HS-5 (cell line): ENCODE measurements around the gene SIGLEC11.
"Not testable (repeated sequence)": the region's sequence is repeated elsewhere in the genome, so short reads cannot be mapped to it uniquely, and the experiment has no call there.

Experiments used
- DNase-seq: peaks from one replicate; pipeline ENCODE4 v3.0.0-alpha.2; 2012; ENCODE audit warnings: low read depth

Gene SIGLEC11

DNA sequence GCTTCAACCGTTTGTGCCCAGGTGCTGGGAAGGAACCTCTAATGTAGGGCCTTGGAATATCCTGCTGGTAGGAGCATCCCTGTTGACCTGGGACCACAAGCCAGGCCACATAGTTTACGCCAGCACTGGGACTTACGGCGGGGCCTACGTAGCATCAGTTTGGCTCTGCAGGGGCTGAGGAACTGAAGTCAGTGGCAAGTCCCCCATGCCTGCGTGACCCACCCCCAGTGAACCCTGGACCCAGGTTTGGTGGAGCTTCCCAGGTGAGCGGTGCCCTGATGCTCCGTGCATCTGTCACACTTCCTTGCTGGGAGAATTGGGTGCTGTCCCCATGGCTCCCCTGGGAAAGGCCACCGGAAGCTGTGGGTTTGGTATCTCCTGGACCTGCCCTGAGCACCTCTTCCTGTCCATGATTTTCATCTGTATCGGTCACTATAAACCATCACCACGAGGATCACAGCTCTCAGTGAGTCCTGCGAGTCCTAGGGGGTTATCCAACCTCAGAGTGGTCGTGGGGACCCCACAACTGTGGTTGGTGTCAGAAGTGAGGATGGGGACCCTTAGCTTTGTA is 9.9 kb downstream of the SIGLEC11 start:
- DNase-seq: no peak

DNA sequence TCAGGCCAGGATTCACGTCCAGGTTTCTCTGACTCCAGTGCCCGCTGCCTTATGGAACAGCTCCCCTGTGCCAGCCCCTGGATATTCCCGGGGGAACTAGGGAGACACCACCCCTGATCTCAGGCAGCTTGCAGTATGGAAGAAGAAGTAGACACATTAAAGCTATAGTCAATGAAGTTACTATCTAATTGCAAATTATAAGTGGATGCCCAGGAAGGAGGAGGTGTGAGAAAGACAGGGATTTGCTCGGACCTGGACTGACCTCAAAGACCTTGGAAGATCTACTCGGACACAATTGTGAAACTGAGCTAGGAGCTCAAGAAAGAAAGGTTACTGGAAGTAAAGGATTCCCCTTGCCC is 10.4 kb downstream of the SIGLEC11 start:
- DNase-seq: no peak

DNA sequence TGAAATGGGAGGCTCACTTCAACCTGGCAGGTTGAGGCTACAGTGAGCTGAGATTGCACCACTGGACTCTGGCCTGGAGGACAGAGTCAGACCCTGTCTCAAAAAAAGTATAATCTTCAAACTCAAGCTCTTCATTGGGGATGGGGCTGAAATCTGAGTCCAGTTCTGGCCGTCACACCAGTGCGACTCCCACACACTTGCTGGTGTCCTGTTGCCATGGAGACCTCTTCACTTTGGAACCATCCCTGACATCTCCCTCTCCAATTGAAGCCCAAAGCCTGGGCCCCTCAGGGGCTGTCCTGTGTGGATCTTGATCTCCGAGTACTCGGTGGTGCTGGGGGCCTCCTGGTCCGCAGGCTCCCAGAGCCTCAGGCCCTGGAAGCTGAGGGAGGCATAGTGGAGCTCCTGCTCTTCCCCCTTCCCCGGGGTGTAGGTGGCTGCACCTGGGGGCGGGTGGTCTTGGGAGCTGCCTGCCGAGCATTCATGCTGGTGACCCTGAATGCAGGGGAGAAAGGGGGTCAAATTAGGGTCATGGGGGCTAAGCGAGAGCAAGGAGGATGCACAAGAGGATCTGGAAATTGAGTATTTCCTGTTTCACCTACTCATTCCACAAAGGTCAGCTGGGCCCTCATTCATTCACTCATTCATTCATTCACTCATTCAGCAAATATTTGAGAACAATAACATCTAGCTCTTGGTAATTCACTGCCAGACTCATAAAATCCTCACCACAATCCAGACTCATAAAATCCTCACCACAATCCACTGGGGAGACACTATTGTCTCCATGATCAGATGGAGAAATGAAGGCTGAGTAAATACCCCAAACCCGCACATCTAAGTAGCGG is 11.0 kb downstream of the SIGLEC11 start:
- no peak for DNase-seq

DNA sequence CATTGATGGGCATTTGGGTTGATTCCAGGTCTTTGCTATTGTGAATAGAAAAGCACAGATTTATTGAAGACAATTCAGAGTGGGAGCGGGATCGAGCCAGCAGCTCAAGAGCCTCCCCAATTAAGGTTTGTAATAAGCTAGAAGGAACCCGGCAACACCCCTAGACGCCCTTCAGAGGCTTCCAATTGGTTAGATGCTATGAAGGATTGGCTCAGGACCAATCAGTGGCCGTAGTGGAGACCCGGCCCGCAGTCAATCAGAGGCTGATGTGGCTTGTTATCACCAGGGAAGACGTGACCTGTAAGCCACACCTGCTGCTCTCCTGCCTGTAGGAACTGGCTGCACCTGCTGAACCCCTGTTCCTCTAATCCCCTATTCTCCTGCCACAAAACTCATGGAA is 14.6 kb downstream of the SIGLEC11 start:
- no peak for DNase-seq

DNA sequence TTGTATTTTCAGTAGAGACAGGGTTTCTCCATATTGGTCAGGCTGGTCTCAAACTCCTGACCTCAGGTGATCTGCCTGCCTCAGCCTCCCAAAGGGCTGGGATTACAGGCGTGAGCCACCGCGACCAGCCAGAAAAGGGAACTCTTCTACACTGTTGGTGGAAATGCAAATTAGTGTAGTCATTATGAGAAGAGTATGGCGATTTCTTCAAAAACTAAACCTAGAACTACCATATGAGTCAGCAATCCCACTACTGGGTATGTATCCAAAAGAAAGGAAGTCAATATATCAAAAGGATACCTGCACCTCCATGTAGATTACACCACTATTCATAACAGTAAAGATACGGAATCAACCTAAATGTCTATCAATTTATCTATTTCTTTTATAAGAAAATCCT is 16.4 kb downstream of the SIGLEC11 start:
- DNase-seq: not testable (repeated sequence)

DNA sequence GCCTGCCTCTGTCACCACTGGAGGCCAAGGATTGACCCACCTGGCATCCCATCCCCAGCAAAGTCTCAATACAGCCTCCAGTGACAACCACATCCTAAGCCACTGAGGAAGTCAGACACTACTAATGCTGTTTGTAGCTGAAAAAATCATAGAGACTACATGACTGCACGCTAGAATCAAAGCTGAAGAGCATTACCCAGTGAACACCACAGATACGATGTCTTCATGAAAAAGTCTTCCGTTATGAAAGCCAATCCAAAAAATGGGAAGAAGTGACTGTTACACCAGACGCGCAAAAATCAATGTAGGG is 20.5 kb downstream of the SIGLEC11 start:
- no peak for DNase-seq

DNA sequence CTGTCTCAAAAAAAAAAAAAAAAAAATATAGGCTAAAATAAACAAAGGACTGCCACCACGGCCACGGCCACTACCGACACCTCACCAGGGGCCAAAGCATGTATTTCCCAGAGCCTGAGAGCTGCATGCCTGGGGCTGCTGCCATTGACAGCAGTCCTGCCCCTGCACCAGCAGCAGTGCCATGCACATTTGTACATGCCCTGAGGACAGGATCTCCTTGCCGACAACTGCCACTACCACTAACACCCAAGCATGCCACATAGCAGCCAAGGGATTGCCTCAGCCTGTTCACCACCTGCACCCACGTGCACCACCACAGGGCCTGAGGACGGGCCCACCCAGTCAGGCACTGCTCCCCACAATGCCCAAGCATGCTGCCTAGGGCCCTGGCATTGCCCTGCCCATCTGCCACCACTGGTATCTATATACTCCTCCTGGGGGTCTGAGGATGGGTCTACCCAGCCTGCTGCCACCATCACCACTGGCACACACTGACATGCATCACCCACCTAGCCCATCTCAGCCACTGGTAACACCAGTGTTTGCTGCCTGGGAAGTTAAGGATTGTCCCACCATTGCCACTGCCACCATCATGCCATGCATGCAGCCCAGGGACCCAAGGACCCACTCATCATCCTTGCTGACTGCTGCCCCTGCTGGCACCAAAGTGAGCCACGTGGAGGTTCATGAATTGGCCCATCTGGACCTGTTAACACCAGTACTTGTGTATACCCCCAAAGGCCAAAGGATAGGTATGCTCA is 21.1 kb downstream of the SIGLEC11 start:
- DNase-seq: no peak

DNA sequence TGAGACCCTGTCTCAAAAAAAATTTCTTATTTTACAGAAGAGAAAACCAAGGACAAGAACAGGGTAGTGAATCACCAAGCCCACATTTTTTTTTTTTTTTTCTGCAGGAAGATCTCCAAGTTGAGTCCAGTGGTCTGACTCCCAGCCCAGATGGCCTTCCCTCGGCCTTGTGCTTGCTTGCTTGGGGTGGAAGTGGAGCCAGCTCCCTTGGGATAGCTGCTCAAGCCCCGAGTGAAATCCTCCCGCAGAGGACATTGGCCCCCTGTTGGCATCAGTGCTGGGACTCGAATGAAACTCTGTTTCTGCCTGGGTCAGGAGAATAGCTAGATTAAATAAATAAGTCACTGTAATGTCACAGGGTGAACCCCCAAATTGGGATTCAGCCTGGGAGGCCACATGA is 22.3 kb downstream of the SIGLEC11 start:
- DNase-seq: no peak

DNA sequence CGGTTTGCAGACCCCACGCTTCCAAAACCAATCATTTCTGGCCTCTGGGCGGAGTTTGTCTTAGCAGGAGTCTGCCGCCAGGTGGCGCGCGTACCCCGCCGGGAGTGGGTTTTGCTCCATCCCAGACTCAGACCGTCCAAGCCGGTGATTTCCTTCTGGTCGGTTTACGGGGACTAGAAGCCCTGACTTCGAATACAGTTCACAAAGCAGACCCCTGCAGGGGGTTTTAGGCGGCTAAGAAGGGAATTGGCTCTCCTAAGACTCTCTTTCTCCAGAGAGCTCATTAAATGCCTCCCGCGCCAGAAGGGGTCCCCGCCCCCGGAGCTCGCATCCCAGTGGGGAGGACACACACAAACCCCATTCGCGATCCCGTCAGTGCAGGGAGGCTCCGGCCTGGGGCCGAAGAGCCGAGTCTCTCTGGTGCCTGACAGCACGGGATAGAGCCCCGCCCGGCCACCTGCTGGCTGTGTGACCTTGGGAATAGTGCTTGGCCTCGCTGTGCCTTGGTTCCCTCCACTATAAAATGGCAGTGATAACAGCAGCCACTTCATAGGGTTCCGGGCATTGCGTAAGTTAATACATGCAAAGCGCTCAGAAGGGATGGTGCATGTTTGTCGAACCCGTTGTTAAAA is 23.1 kb downstream of the SIGLEC11 start:
- peak; percentile 48 for DNase-seq

DNA sequence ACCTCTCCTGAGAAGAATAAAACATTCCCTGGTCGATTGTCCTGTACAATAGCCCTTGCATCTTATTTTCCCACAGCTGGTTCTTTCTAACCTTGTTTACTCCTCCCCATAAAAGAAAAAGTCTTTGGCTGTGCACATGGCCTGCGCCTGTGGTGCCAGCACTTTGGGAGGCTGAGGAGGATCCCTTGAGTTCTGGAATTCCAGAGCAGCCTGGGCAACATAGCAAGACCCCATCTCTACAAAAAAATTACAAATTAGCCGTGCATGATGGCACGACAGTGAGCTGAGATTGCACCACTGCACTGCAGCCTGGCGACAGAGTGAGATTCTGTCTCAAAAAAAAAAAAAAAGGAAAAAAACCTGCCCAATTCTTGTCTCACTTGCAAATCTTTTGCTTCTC is 24.4 kb downstream of the SIGLEC11 start:
- no peak for DNase-seq

DNA sequence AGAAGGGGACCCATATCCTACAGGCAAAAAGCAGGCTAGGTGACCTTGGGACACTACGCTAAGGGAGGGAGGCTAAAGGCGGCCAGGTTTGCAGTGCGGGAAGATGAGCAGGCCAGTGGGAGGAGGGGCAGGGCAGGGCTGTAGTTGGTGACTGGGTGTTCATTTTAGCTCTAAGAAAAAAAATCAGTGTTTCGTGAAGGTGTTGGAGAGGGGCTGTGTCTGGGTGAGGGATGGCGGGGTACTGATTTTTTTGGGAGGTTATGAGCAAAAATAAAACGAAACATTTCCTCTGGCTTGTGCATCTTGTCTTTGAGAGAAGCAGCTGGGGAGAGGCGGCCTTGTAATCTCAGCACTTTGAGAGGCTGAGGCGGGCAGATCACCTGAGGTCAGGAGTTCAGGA is 27.3 kb downstream of the SIGLEC11 start:
- no peak for DNase-seq

DNA sequence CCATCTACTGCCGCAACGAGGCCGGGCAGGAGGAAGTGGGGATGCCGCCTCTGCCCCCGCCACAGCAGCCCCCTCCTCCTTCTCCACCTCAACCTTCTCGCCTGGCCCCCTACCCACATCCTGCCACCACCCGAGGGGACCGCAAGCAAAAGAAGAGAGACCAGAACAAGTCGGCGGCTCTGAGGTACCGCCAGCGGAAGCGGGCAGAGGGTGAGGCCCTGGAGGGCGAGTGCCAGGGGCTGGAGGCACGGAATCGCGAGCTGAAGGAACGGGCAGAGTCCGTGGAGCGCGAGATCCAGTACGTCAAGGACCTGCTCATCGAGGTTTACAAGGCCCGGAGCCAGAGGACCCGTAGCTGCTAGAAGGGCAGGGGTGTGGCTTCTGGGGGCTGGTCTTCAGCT is 28.2 kb downstream of the SIGLEC11 start:
- no peak for DNase-seq

DNA sequence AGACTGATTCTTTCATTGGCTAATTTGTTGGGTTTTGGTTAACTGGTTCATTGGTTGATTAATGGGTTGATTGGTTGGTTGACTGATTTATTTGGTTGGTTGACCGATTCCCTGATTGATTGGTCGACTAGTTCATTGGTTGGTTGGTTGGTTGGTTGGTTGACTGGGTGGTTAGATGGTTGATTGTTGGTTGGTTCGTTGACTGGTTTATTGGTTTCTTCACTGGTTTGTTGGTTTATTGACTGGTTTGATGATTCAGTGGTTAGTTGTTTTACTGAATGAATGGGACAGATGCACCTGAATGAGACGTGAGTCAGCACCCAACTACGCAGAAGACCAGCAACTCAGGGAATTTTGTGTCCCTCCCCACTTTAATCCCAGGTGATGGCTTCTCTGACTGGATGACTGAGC is 28.9 kb downstream of the SIGLEC11 start:
- DNase-seq: no peak

DNA sequence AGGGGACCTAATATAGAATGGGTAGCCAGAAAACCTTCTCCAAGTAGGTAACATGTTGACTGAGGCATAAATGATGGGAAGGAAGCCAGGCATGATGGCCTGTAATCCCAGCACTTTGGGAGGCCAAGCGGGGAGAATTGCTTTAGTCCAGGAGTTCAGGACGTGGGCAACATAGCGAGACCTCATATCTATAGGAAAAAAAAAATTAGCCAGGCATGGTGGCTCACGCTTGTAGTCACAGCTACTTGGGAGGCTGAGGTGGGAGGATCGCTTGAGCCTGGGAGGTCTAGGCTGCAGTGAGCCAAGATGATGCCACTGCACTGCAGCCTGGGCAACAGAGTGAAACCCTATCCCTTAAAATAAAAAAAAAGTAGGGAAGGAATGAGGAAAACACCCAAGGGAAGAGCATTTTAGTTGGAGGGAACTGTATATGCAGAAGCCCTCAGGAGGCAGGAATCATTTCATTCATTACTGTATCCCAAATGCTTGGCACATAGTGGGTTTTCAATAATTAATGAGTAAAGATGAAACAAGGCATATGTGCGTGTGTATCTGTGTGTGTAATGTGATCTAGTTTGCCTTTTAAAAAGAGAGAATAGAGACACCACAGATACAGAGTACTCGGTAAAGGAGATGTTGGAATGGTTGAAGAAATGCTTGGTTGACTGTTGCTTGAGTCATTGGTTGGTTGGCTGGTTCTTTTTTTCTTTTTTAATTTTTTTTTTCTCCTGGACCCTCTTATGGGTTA is 29.5 kb downstream of the SIGLEC11 start:
- DNase-seq: no peak

DNA sequence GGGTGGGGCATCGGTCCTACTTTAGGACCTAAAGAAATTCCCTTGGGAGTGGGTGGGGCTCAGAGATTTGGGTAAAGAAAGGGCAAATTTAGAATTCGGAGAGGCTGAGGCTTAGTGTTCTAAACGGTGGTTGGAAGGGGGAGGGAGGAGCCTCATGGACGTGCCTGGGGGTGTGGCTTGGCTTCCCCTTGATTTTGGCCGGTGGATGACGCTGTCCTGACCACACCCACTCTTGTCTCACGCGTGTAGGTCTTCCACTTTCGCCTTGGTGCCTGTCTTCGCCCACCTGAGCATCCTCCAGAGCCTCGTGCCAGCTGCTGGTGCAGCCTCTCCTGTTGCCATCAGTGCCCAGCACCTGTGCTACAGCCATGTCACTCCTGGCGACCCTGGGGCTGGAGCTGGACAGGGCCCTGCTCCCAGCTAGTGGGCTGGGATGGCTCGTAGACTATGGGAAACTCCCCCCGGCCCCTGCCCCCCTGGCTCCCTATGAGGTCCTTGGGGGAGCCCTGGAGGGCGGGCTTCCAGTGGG is 30.4 kb downstream of the SIGLEC11 start:
- DNase-seq: no peak

DNA sequence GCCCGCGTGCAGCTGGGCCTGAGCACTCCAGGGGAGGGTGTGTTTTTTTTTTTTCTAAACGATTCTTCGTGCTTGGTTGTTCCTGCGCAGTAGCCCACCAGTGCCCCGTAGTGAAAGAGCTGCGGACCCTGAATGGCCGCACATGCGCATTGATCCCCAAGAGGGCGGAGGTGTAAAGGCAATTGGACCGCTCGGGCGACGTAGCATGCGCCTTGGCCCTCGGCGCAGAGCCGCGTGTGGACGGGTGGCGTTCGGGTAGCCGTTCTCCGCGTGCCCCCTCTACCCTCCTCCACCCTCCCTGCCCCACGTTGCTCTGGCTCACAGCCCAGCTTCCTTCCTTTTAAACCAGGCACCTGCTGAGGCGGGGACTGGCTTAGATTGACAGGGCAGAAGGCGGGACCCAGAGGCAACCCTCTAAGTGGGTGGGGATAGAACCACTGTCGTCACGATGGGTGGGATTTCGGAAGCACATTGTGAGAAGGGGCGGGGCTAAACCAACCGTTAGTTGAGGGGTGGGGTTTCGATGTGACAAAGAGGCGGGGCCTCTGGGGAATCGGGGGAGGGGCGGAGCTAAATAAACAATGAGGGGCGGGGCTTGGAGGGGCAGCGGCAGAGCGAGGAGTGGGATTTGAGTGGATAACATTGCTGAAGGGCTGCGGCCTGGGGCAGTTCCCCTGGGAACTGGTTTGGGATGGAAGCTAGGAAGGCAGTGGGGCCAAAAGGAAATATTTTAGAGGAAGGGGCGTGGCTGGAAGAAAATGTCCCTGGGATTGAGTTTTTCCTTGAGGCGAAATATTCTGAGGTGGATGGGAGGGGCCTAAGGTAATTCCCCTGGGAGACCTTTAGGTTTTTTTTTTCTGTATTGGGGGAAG is 31.1 kb downstream of the SIGLEC11 start:
- peak; percentile 95 for DNase-seq

DNA sequence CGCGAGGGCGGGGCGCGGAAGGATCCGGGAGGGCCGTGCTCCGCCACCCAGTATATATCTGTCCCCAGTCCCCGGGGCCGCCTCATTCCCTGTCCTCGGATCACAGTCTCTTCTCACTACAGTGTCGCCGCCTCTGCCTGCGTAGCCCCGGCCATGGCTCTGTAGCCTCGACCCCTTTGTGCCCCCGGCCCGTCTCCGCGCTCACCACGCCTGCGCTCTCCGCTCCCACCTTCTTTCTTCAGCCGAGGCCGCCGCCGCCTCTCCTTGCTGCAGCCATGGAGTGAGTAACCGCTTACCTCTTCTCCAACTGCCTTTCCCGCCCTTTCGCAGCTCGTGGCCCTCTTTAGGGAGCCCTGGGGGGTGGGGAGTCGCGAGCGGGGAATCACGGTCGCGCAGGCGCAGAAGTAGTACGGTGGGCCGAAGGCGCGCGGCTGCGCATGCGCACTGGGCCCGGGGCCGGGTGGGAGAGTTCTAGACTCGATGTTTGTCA is 31.8 kb downstream of the SIGLEC11 start, which contains the start of the genes ATF5 and NUP62:
Gene ATF5 (plus strand): TSS at position 85 of the 490 bp plus-strand sequence. CDS start 1,646 bp downstream, outside the sequence.
Gene NUP62 (minus strand): TSS at position 384 of the 490 bp plus-strand sequence. CDS start 19,697 bp downstream, outside the sequence.
- peak; percentile 57 for DNase-seq

DNA sequence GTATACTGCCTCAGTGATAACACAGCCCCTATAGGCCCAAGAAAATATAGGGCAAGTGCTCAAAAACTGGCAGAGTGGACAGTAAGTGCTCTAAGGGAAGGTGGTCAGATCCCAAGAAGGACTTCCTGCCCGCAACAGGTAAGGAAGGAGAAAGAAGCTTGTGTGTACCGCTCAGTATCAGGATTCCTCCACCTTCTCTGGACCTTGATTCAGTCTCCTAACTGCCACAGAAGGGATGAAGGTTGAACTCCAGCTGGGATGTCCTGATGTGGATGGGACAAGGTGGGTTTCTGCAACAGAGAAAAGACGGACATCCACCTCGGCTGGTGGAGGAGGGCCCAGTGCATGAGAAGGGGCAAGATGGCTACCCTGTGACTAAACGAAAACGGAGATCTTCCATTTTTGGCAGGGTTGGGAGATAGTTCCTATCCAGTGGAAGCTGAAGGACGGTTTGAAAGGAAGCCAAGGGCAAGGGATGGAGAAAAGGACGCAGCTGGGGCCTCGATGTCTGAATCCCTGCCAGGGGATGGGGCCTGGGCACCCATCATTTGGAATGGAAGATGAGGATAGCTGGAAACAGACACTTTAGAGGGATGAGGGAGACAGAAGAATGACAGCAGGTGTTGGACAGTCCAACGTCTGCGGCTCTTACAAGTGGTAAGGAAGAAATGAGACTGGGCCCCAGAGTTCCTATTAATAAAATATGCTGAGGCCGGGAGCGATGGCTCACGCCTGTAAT is 33.3 kb downstream of the SIGLEC11 start:
- no peak for DNase-seq

DNA sequence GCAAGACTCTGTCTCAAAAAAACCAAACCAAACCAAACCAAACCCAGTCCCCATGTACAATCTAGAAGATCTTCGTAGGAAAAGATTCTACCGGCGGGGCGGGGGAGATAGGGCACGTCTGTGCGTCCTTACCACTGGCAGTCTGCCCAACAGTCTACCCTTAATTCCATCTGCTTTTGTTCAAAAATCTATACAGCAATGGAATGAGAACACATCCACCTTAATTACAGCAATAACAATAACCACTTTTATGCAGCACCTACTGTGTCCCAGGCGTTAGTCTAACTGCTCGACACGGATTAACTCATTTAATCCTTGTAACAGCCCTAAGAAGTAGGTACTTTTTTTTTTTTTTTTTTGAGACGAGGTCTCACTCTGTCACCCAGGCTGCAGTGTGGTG is 34.5 kb downstream of the SIGLEC11 start:
- no peak for DNase-seq

DNA sequence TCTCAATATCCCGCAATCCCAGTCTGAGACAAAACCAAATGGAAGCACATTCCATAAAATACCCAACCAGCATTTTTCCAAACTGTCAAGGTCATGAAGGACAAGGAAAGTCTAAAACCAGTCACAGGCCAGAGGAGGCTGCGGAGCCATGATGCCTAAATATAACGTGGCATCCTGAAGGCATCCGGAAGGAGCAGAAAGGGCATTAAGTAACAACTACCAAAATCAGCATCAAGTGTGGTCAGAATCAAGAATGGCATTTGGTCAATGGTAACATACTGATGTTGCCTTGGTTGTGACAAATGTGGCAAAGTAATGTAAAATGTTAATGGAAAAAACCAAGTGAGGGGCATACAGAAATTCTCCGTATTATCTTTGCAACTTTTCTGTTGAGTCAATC is 35.5 kb downstream of the SIGLEC11 start:
- no peak for DNase-seq
